ENCODE results near the gene APBA2. TPM values are rescaled to one million over a fixed set of nuclear protein-coding genes. Genes with fewer than 3 reads are reported as not detected.

The APBA2 gene
- total and polyA plus RNA-seq, 2 of the 13 experiments (the other 11 are each of a cell fraction or from before 2014, with no cell fraction given): 0.62 to 2.3 TPM

DNA sequence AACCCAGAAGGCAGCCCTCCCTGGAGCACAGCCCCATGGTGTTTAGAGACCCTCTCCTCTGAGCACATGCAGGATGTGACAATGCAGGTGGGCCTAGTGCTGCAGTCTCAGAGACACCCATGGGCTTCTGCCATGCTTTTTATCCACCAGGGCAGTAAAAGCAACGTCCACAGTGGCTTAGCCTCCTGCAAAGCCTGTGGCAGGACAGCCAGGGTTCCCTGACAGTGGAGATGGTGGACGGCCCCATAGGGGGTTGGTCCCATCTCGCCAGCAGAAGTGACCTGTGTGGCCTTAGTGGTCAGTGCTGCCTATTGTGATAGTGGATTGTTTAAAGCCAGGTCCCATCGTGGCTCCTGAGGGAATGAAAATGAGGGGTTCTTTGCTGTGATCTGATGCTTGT lies 46.6 kb downstream of the APBA2 start:
- Histone ChIP-seq H3K4me1 (ENCODE audit: insufficient read depth, low read length) (peaks cover 8% of the 10 kb centered on the region; the same call in 1 of the 2 replicates), H3K9me3 (ENCODE audit: low read length) (no peaks in the 10 kb centered on the region), H4K20me1 (ENCODE audit: insufficient read depth, low read length) (no peaks in the 10 kb centered on the region; the same call in 1 of the 2 replicates), H3K27me3 (ENCODE audit: control insufficient read depth in 1 of 2, insufficient read depth in 2 of 2, low read length in 2 of 2) (no peaks in the 10 kb centered on the region; a peak in 1 of 5 replicates), H3K79me2 (ENCODE audit: insufficient read depth, low read length) (no peaks in the 10 kb centered on the region), H3K27ac (ENCODE audit: extremely low read length, insufficient read depth, low read length) (no peak overlapping the region), H3K9ac (ENCODE audit: insufficient read depth, low read depth, low read length) (no peak overlapping the region), H3K4me2 (ENCODE audit: low read depth, low read length) (no peak overlapping the region), H3K36me3 (replicated peaks in 1 of 2; ENCODE audit: control insufficient read depth in 1 of 2, insufficient read depth in 2 of 2, low read length in 2 of 2) (no peaks in the 10 kb centered on the region), H3K4me3 (replicated peaks in 1 of 3; ENCODE audit: insufficient read depth in 1 of 3, low read depth in 2 of 3, low read length in 3 of 3) (no peak overlapping the region), H2AFZ (ENCODE audit: low read length) (no peak overlapping the region)
- POLR2A ChIA-PET: no interaction called here
- no TSS peak for BruUV-seq (replicated peaks)
- CTCF ChIA-PET (ENCODE audit: low intra/inter-chr PET ratio, low total read pairs): no interaction called here
- FAIRE-seq: no peak
- 29% methylated on average over 2 of the region's 4 CpGs for WGBS (ENCODE audit: low lambda C conversion rate)
- in situ Hi-C loops (cut with HindIII; ENCODE audit: extremely low pct_ligation_motif_present, low pct_unique_long_range_greater_than_20kb): no loop called here
- no peak for ATAC-seq
- no peak for TF ChIP-seq ZNF547 (CRISPR knock-in tag; IDR thresholded peaks at IDR 0.05)
- TF ChIP-seq, protein P1, sequence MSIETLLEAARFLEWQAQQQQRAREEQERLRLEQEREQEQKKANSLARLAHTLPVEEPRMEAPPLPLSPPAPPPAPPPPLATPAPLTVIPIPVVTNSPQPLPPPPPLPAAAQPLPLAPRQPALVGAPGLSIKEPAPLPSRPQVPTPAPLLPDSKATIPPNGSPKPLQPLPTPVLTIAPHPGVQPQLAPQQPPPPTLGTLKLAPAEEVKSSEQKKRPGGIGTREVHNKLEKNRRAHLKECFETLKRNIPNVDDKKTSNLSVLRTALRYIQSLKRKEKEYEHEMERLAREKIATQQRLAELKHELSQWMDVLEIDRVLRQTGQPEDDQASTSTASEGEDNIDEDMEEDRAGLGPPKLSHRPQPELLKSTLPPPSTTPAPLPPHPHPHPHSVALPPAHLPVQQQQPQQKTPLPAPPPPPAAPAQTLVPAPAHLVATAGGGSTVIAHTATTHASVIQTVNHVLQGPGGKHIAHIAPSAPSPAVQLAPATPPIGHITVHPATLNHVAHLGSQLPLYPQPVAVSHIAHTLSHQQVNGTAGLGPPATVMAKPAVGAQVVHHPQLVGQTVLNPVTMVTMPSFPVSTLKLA (IDR thresholded peaks at IDR 0.05): peak; percentile 42; the same call in 1 of the 2 replicates
- no peak for DNase-seq (ENCODE audit: low spot score)
- intact Hi-C loops (cut with micrococcal nuclease; ENCODE audit: unreplicated experiment): no loop called here

DNA sequence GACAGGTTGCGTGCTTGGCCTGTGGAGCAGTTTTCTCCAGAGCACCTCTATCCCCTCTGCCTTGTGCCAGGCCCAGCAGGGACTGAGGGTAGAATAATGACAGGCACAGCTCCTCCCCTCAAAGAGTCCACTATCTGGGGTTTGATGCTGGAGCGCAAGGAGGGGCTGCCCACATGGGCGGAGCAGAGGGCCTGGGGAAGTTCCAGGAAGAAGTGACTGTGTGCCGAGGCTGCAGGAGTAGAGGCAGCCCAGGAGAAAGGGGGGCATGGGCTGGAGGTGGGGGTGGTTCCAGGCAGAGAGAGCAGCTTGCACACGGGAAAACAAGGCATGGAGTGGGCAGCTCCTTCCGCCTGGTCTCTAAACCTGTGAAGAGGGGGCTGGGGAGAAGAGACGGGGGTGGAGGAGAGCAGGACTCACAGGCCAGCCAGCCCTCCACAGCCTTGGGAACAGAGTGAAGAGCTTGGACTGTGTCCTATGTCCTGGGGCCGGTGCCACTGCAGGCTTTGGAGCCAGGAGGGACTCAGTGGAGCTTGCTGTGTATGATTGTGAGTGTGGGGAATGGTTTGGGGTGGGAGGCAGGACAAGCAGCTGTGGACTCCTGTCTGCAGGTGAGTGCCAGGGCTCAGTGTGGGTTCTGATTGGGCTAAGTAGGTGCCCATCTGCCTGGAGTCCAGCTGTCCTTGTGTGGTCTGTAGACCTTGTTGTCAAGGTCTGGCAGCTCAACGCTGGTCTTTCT lies 48.1 kb downstream of the APBA2 start:
- FAIRE-seq: no peak
- no peak overlapping the region for H2AFZ ChIP-seq (ENCODE audit: low read length)
- ChIA-PET POLR2A (no interaction called here), CTCF (ENCODE audit: low intra/inter-chr PET ratio, low total read pairs) (no interaction called here)
- no peaks in the 10 kb centered on the region for H3K9me3 ChIP-seq (ENCODE audit: low read length)
- no peaks in the 10 kb centered on the region; a peak in 1 of 5 replicates for H3K27me3 ChIP-seq (ENCODE audit: control insufficient read depth in 1 of 2, insufficient read depth in 2 of 2, low read length in 2 of 2)
- intact Hi-C loops (cut with micrococcal nuclease; ENCODE audit: unreplicated experiment) (no loop called here), in situ Hi-C loops (cut with HindIII; ENCODE audit: extremely low pct_ligation_motif_present, low pct_unique_long_range_greater_than_20kb) (no loop called here)
- H3K79me2 ChIP-seq (ENCODE audit: insufficient read depth, low read length): no peaks in the 10 kb centered on the region
- H3K36me3 ChIP-seq (replicated peaks in 1 of 2; ENCODE audit: control insufficient read depth in 1 of 2, insufficient read depth in 2 of 2, low read length in 2 of 2): no peaks in the 10 kb centered on the region
- H3K9ac ChIP-seq (ENCODE audit: insufficient read depth, low read depth, low read length): no peak overlapping the region
- no peak overlapping the region; a peak in 1 of 6 replicates for H3K4me3 ChIP-seq (replicated peaks in 1 of 3; ENCODE audit: insufficient read depth in 1 of 3, low read depth in 2 of 3, low read length in 3 of 3)
- 22% methylated on average over 8 of the region's 9 CpGs for WGBS (ENCODE audit: low lambda C conversion rate)
- H3K4me2 ChIP-seq (ENCODE audit: low read depth, low read length): no peak overlapping the region; the same call in 1 of the 2 replicates
- H3K27ac ChIP-seq (ENCODE audit: extremely low read length, insufficient read depth, low read length): no peak overlapping the region
- peaks cover 8% of the 10 kb centered on the region; the same call in 1 of the 2 replicates for H3K4me1 ChIP-seq (ENCODE audit: insufficient read depth, low read length)
- TF ChIP-seq STAT5B (CRISPR knock-in tag; IDR thresholded peaks at IDR 0.05) (no peak), RFXAP (CRISPR knock-in tag; IDR thresholded peaks at IDR 0.05; ENCODE audit: borderline replicate concordance) (no peak), MED1 (CRISPR knock-in tag; IDR thresholded peaks at IDR 0.05) (no peak), ZNF441 (CRISPR knock-in tag; IDR thresholded peaks at IDR 0.05; ENCODE audit: borderline replicate concordance) (no peak), ZFP37 (CRISPR knock-in tag; IDR thresholded peaks at IDR 0.05; ENCODE audit: borderline replicate concordance) (no peak), ZNF550 (CRISPR knock-in tag; IDR thresholded peaks at IDR 0.05; ENCODE audit: borderline replicate concordance) (no peak), THYN1 (CRISPR knock-in tag; IDR thresholded peaks at IDR 0.05; ENCODE audit: borderline replicate concordance, low read depth) (no peak), ZSCAN20 (CRISPR knock-in tag; IDR thresholded peaks at IDR 0.05; ENCODE audit: borderline replicate concordance) (no peak), CBX5 (CRISPR knock-in tag; IDR thresholded peaks at IDR 0.05; ENCODE audit: borderline replicate concordance) (no peak), ZSCAN21 (CRISPR knock-in tag; IDR thresholded peaks at IDR 0.05; ENCODE audit: borderline replicate concordance) (no peak), CC2D1A (CRISPR knock-in tag; IDR thresholded peaks at IDR 0.05) (no peak), PHF21A (CRISPR knock-in tag; IDR thresholded peaks at IDR 0.05) (no peak), ZSCAN25 (CRISPR knock-in tag; IDR thresholded peaks at IDR 0.05) (no peak)
- TF ChIP-seq, protein P2, sequence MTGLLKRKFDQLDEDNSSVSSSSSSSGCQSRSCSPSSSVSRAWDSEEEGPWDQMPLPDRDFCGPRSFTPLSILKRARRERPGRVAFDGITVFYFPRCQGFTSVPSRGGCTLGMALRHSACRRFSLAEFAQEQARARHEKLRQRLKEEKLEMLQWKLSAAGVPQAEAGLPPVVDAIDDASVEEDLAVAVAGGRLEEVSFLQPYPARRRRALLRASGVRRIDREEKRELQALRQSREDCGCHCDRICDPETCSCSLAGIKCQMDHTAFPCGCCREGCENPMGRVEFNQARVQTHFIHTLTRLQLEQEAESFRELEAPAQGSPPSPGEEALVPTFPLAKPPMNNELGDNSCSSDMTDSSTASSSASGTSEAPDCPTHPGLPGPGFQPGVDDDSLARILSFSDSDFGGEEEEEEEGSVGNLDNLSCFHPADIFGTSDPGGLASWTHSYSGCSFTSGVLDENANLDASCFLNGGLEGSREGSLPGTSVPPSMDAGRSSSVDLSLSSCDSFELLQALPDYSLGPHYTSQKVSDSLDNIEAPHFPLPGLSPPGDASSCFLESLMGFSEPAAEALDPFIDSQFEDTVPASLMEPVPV (CRISPR knock-in tag; IDR thresholded peaks at IDR 0.05): no peak
- BruUV-seq (replicated peaks): no TSS peak
- no peaks in the 10 kb centered on the region; the same call in 1 of the 2 replicates for H4K20me1 ChIP-seq (ENCODE audit: insufficient read depth, low read length)
- ATAC-seq: peak; percentile 39
- DNase-seq (ENCODE audit: low spot score): peak; percentile 3

Data from HepG2 (cell line).